ENCODE results near the gene MAP4K4.

DNA sequence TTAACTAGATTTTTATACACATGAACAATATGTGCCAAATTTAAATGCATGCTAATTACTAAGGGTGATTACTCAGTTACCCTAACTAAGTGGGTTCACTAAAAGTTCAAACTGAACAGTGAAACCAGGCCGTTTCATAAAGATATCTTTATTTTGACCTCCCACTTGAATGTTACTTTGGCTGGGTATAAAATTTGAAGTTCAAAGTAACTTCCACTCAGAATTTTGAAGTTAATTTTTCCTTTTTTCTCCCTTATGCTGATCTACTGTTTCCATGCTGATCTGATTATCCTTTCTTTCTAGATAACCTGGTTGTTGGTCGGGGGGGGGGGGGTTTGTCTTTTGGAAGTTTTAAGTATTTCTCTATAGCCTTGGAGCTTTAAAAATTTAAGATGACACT lies 25.5 kb upstream of the MAP4K4 start:
- TF ChIP-seq, protein P1, sequence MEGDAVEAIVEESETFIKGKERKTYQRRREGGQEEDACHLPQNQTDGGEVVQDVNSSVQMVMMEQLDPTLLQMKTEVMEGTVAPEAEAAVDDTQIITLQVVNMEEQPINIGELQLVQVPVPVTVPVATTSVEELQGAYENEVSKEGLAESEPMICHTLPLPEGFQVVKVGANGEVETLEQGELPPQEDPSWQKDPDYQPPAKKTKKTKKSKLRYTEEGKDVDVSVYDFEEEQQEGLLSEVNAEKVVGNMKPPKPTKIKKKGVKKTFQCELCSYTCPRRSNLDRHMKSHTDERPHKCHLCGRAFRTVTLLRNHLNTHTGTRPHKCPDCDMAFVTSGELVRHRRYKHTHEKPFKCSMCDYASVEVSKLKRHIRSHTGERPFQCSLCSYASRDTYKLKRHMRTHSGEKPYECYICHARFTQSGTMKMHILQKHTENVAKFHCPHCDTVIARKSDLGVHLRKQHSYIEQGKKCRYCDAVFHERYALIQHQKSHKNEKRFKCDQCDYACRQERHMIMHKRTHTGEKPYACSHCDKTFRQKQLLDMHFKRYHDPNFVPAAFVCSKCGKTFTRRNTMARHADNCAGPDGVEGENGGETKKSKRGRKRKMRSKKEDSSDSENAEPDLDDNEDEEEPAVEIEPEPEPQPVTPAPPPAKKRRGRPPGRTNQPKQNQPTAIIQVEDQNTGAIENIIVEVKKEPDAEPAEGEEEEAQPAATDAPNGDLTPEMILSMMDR (IDR thresholded peaks at IDR 0.05; ENCODE audit: low read length): no peak
- TF ChIP-seq EZH2phosphoT487 (IDR thresholded peaks at IDR 0.05; ENCODE audit: low read length): no peak
